Measurements from ENCODE around the gene C6. TPM values are rescaled to one million over a fixed set of nuclear protein-coding genes. Genes with fewer than 3 reads are reported as not detected.
"Not testable (repeated sequence)": the region's sequence is repeated elsewhere in the genome, so short reads cannot be mapped to it uniquely, and the experiment has no call there.

C6 gene
- total and polyA plus RNA-seq, 10 of the 15 experiments (the other 5 are each of a cell fraction or from before 2014, with no cell fraction given): 0.31 TPM; not detected in 9

- H3K9ac ChIP-seq (ENCODE audit: control insufficient read depth, insufficient read depth, low read length); FAIRE-seq; H3K27ac ChIP-seq (ENCODE audit: control insufficient read depth, insufficient read depth); intact Hi-C loops (cut with micrococcal nuclease; ENCODE audit: unreplicated experiment); DNase-seq (ENCODE audit: low read depth, low spot score); H3K36me3 ChIP-seq (ENCODE audit: control insufficient read depth in 2 of 2, insufficient read depth in 2 of 2, low read length in 1 of 2); RAD21 ChIA-PET (ENCODE audit: unreplicated experiment); H3K4me3 ChIP-seq; H3K27me3 ChIP-seq (replicated peaks in 1 of 2; ENCODE audit: control insufficient read depth in 2 of 2, insufficient read depth in 2 of 2, low read length in 1 of 2); H2AFZ ChIP-seq (ENCODE audit: control insufficient read depth, low read depth, low read length); CTCF ChIA-PET; POLR2A ChIA-PET; H3K79me2 ChIP-seq (ENCODE audit: control insufficient read depth, insufficient read depth, low read length); BruUV-seq (replicated peaks); SMC1A ChIA-PET (ENCODE audit: uncharacterized antibody, unreplicated experiment); H4K20me1 ChIP-seq (ENCODE audit: control insufficient read depth, insufficient read depth); H3K9me3 ChIP-seq (replicated peaks; ENCODE audit: control insufficient read depth, insufficient read depth, low read length); ATAC-seq; in situ Hi-C loops (cut with MboI); H3K4me1 ChIP-seq (ENCODE audit: control insufficient read depth, insufficient read depth, low read length); H3K4me2 ChIP-seq (ENCODE audit: control insufficient read depth, insufficient read depth): not testable (repeated sequence)
- 40% methylated on average over 1 of the region's 1 CpG for WGBS (ENCODE audit: insufficient coverage, insufficient replicate concordance, low lambda C conversion rate, missing lambda C conversion rate)
These were observed 16.9 kb upstream of the C6 start for GRCh38 chr5:41230276-41230675.

GRCh38 chr5:41223962-41224361 lies 10.6 kb upstream of the C6 start:
- no peak overlapping the region for H3K4me2 ChIP-seq (ENCODE audit: control insufficient read depth, insufficient read depth)
- intact Hi-C loops (cut with micrococcal nuclease; ENCODE audit: unreplicated experiment) (no loop called here), in situ Hi-C loops (cut with MboI) (no loop called here)
- H2AFZ ChIP-seq (ENCODE audit: control insufficient read depth, low read depth, low read length): no peak overlapping the region
- no peaks in the 10 kb centered on the region for H3K79me2 ChIP-seq (ENCODE audit: control insufficient read depth, insufficient read depth, low read length)
- ATAC-seq (no peak), FAIRE-seq (no peak), DNase-seq (ENCODE audit: low read depth, low spot score) (no peak)
- H3K4me1 ChIP-seq (ENCODE audit: control insufficient read depth, insufficient read depth, low read length): no peaks in the 10 kb centered on the region
- no TSS peak for BruUV-seq (replicated peaks)
- no peak overlapping the region for H3K27ac ChIP-seq (ENCODE audit: control insufficient read depth, insufficient read depth)
- no peaks in the 10 kb centered on the region for H3K36me3 ChIP-seq (ENCODE audit: control insufficient read depth in 2 of 2, insufficient read depth in 2 of 2, low read length in 1 of 2)
- SMC1A ChIA-PET (ENCODE audit: uncharacterized antibody, unreplicated experiment): no interaction called here
- no peaks in the 10 kb centered on the region for H3K27me3 ChIP-seq (replicated peaks in 1 of 2; ENCODE audit: control insufficient read depth in 2 of 2, insufficient read depth in 2 of 2, low read length in 1 of 2)
- RAD21 ChIA-PET (ENCODE audit: unreplicated experiment): no interaction called here
- POLR2A ChIA-PET: no interaction called here
- 26% methylated on average over 2 of the region's 2 CpGs for WGBS (ENCODE audit: insufficient coverage, insufficient replicate concordance, low lambda C conversion rate, missing lambda C conversion rate)
- H3K4me3 ChIP-seq: no peak overlapping the region
- no peaks in the 10 kb centered on the region for H4K20me1 ChIP-seq (ENCODE audit: control insufficient read depth, insufficient read depth)
- no peaks in the 10 kb centered on the region for H3K9me3 ChIP-seq (replicated peaks; ENCODE audit: control insufficient read depth, insufficient read depth, low read length)
- no peak overlapping the region for H3K9ac ChIP-seq (ENCODE audit: control insufficient read depth, insufficient read depth, low read length)
- CTCF ChIA-PET: no interaction called here
- no peak for TF ChIP-seq PRDM15 (CRISPR knock-in tag; IDR thresholded peaks at IDR 0.05)
- TF ChIP-seq NFYA (IDR thresholded peaks at IDR 0.05; ENCODE audit: borderline replicate concordance, low read depth, low read length): no peak
- TF ChIP-seq MXI1 (IDR thresholded peaks at IDR 0.05; ENCODE audit: low read depth, low read length): no peak
- no peak for TF ChIP-seq BCL11A (IDR thresholded peaks at IDR 0.05; ENCODE audit: low read depth, low read length)
- TF ChIP-seq ZSCAN29 (IDR thresholded peaks at IDR 0.05): no peak
- no peak for TF ChIP-seq MTA3 (IDR thresholded peaks at IDR 0.05; ENCODE audit: borderline replicate concordance, low read length)
- no peak for TF ChIP-seq PML (IDR thresholded peaks at IDR 0.05; ENCODE audit: low read length)
- TF ChIP-seq SUPT20H (IDR thresholded peaks at IDR 0.05; ENCODE audit: borderline replicate concordance, control insufficient read depth, low read depth, low read length): no peak
- TF ChIP-seq IRF4 (IDR thresholded peaks at IDR 0.05; ENCODE audit: low read depth, low read length): no peak
- TF ChIP-seq PBX3 (IDR thresholded peaks at IDR 0.05; ENCODE audit: insufficient replicate concordance, low read depth, low read length): no peak
- no peak for TF ChIP-seq CHD1 (IDR thresholded peaks at IDR 0.05; ENCODE audit: low read depth, low read length)
- TF ChIP-seq CEBPB (IDR thresholded peaks at IDR 0.05; ENCODE audit: borderline replicate concordance in 1 of 2, low read depth in 2 of 2, low read length in 2 of 2): no peak
- no peak for TF ChIP-seq ZNF24 (IDR thresholded peaks at IDR 0.05)
- TF ChIP-seq SPI1 (IDR thresholded peaks at IDR 0.05; ENCODE audit: borderline replicate concordance, insufficient read depth, low read depth, low read length): no peak
- no peak for TF ChIP-seq HDAC2 (IDR thresholded peaks at IDR 0.05)
- TF ChIP-seq NBN (IDR thresholded peaks at IDR 0.05): no peak
